HEK293 (cell line): ENCODE data around the gene SGMS1.

Experiments used
- ZNF121 ChIP-seq: fragments of 450-650 bp; formaldehyde crosslinking; IDR thresholded peaks from 2 replicates; pipeline ENCODE4 v1.5.1; 2016; ENCODE audit warnings: missing biosample characterization, missing genetic modification characterization
- ZNF544 ChIP-seq: fragments of 450-650 bp; formaldehyde crosslinking; IDR thresholded peaks from 2 replicates; pipeline ENCODE4 v1.5.0; 2017; ENCODE audit warnings: missing biosample characterization, missing genetic modification characterization
- TF ChIP-seq, protein P1 (sequence below): fragments of 450-650 bp; formaldehyde crosslinking; optimal IDR thresholded peaks from 2 replicates; pipeline ENCODE3; 2016; ENCODE audit warnings: missing biosample characterization, mild to moderate bottlenecking, missing genetic modification characterization

DNA sequence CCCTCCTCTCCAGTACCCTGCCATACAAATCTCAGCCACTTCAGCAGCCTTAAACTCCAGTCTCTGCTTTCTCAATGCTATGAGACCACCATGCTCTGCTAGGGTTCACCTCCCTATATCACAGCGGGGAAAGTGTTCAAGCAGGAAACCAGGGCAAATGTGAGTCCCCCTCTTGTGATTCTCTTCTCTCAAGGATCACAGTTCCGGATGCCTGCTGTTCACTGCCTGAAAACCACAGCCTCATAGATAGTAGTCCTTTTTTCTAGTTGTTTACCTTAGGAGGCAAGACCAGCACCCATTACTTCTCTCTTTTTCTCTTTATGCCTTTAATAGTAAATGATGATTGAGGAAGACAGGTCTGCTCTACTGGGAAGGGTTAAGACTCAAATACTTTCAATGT, 100.8 kb downstream of the SGMS1 start:
- TF ChIP-seq, protein P1, sequence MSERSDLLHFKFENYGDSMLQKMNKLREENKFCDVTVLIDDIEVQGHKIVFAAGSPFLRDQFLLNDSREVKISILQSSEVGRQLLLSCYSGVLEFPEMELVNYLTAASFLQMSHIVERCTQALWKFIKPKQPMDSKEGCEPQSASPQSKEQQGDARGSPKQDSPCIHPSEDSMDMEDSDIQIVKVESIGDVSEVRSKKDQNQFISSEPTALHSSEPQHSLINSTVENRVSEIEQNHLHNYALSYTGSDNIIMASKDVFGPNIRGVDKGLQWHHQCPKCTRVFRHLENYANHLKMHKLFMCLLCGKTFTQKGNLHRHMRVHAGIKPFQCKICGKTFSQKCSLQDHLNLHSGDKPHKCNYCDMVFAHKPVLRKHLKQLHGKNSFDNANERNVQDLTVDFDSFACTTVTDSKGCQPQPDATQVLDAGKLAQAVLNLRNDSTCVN = no peak
- TF ChIP-seq ZNF544 (tag by site-specific recombination) (no peak), ZNF121 (tag by site-specific recombination) (no peak)
